Activated CD8-positive, alpha-beta memory T cell treated with anti-CD3 and anti-CD28 coated beads for 1 hour (primary cell): ENCODE data around the gene S100A9.
A peak's percentile ranks its signal among the peaks of the same experiment; 100 is the strongest.
"Not testable (repeated sequence)": the region's sequence is repeated elsewhere in the genome, so short reads cannot be mapped to it uniquely, and the experiment has no call there.

Experiments used
- DNase-seq, 2 donors: peaks; one replicate each; pipeline ENCODE4 v3.0.0-alpha.2; 2020; ENCODE audit warnings: low read depth in 1 of 2; ENCODE audit errors: extremely low read depth in 1 of 2

S100A9 gene

GRCh38 chr1:153344718-153345025 lies 13.0 kb upstream of the S100A9 start:
- no peak for DNase-seq

DNA sequence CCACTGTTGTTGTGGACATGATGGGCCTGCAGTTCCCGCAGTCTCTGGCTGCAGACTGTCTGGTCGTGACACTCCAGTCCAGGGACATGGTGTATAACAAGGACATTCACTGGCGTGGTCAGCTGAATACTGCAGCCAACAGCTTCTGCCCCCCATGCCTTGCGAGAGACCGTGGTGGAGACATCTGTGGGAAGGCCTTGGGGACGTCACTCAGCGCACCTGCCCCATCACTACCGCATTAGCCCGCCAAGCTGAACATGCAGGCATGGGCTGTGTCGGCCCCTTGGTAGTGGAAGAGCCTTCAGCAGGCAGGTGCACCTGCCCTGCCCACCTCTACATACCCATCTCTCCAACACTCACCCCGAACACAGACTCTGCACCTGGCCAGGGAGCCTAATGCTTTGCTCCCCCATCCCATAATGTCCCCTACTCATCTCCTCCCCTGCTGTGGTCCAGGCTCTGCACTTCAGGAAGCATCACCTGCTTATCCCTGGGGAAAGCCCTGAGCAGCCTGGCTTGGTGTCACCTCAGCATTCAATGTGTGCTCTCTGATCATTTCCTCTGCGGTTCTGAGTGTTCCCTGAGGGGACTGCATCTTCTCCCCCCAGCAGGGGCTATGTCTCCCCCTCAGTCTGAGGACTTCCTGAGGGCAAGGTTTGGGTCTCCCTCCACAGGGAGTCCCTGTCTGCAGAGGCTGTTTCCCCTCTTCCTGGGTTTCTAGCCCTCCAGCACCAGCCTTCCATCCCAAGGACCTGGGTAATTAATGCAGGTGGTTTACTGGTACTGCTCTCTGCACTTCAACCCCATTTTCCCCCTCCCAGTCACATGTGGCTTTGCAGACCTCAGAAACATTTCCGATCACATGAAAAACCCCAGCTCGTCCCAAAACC lies 12.2 kb upstream of the S100A9 start:
- no peak for DNase-seq

GRCh38 chr1:153346077-153346723 lies 11.5 kb upstream of the S100A9 start:
- DNase-seq: no peak

GRCh38 chr1:153347049-153347448 lies 10.6 kb upstream of the S100A9 start:
- not testable (repeated sequence) for DNase-seq

DNA sequence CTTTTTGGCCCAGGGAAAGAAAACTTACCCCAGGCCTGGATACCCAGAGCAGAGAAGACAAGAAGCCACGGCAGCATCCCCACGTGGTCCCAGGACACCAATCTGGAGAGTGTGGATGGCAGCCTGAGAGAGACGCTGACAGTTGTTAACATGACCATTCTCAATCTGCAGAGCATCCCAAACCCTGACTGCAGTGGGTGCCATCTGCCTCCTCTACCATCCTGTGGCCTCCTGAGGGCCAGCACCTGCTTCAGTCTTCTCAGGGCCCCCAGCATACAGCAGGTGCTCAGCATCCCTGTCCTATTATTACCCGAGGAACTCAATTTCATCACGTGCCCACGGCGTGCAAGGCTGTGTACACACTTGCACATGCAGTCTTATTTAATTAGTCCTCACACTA lies 9.8 kb upstream of the S100A9 start:
- DNase-seq: no peak

DNA sequence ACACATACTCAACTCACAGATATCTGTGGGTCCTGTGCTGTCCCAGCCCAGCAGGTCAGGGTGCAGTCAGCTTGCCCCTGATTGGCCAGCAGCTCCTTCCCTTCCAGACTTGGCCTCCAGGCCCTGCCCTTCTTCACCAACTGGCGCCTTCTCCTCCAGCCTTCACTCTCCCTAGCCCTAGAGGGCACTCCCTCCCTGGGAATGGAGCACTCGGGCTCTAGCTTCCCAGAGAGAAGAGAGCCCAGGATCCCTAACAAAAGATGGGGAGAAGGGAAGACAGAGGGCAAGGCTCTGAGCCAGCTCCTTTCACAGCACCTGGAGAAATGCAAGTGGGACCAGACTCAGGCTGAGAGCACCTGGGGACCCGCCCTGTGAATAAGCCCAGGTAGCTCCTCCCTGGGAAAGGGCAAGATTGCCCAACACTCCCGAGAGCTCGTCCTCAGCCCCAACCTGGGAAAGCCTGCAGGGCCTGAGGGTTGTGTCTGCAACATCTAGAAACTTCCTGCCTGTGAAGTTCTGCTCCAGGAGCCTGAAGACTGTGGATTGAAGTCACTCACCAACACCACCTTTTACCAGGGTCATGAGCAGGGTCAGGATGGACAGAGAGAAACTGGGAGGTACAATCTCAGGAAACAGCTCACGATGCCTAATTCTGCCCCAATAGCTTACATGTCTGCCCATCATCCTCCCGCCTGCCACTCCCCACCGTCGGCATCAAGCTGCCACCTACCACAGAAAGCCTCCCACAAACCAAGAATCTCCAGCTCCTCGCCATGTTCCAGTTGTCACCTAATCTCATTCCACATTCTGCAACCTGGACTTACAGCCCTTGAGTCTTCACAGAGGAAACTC lies 8.9 kb upstream of the S100A9 start, which contains the start of gene PGLYRP4:
Gene PGLYRP4 (minus strand): TSS at position 331 of the 852 bp plus-strand sequence. CDS start 909 bp downstream, outside the sequence.
- DNase-seq: no peak

- no peak for DNase-seq
Observed at GRCh38 chr1:153349363-153350320, 8.0 kb upstream of the S100A9 start.

DNA sequence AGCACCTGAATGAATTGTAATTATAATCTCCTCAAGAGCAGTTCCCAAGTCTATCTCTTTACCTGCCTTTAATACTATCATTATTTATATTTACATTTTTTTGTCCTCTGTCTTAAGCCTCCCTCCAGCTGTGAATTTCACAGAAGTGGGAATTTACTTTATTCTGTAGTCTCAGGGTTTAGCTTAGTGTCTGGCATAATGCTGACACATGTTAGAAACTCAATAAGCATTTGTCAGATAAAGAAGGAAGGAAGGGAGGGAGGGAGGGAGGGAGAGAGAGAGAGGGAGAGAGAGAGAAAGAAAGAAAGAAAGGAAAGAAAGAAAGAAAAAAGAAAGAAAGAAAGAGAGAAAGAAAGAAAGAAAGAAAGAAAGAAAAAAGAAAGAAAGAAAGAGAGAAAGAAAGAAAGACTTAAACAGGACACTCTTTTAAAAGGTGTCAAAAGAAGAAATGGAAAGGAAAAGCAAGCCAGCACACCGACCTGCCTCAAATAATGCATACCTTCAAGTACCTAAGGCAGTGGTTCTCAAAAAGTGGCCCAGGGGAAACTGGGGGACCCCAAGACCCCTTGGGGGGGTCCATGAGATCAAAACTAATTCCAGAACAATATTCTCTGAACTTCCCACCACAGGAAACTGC lies 7.2 kb upstream of the S100A9 start:
- DNase-seq: no peak

GRCh38 chr1:153352523-153352922 lies 5.1 kb upstream of the S100A9 start:
- DNase-seq: peak; percentile 12 to 41

DNA sequence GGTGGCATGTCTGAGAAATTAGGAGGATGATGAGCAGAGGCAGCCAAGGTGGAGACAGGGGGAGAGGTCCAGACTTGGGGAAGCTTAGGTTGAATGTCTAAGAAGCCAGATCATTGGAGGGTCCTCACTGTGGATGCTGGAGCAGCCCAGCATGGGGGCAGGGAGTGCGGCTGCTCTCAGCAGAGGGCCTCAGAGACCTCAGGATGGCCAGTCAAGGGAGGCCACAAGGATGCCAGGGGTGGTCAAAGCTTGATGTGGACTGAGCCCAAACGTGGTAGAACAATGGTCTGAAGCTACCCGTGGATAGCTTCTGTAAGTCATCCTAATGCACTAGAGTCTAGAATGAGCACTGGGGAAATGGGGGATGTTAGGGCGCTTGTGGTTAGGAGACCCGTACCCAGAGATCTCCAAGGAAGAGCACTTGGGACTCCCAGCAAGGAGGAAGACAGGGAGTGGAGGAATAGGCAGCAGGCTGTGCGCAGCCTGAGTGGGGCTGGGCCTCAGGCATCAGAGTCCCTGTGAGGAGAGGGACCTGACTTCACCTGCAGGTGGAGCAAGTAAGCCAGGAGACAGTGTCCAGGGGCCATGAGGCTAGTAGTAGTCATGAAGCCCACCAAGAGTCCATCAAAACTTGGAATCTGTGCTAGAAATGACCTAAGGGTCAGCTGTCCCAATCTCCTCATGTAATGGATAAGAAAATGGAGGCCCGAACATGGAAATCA lies 4.3 kb upstream of the S100A9 start:
- no peak for DNase-seq

DNA sequence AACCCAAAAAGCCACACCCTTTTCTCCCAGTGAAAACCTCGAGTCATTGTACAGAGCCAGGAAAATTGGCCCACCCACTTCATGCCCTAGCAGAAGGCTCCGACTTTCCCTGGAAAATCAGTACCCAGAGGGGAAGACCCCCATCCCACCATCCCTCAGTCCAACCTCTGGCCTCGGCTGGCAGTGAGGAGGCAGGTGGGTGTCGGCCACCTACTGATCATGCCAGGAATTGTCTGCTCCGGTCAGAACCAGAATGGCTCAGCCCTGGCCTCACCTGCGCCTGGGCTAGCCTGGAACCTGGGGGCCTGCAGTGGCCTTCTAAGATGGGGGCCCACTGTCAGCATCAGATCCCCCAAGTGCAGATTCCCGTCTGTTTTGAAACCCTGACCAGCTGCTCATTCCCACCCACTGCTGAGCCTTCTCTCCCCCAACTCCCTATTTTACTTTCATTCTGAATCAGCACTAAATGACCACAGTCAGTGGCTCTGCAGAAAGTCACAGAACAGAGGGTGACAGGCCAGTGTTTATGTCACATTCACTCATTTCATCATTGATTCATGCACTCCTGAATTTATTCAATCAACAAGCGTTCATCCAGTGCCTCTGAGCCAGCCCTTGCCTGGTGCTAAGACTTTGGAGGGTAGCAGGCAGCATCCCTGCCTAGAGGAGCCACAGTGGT lies 3.0 kb upstream of the S100A9 start:
- DNase-seq: no peak

- no peak for DNase-seq
Observed at GRCh38 chr1:153355445-153356071, 2.1 kb upstream of the S100A9 start.

- DNase-seq: no peak
Observed at GRCh38 chr1:153356392-153357075, 1.1 kb upstream of the S100A9 start.

GRCh38 chr1:153357076-153357852 lies 390 bp upstream of the S100A9 start:
- DNase-seq: no peak

DNA sequence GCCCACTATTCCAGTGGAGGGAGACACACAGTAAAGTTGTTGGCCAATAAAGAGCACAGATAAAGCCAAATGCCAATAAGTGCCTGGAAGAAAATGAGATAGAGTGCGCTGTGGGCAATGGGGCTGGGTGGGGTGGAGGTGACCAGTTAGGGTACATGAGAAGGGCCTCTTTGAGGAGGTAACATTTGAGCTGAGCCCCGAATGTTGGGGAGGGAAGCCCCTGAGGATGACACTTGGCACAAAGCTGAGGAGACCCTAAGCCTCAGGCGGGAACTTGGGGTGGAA lies 979 bp downstream of the S100A9 start:
- DNase-seq: no peak

GRCh38 chr1:153359241-153359640 lies 1.6 kb downstream of the S100A9 start:
- DNase-seq: no peak

DNA sequence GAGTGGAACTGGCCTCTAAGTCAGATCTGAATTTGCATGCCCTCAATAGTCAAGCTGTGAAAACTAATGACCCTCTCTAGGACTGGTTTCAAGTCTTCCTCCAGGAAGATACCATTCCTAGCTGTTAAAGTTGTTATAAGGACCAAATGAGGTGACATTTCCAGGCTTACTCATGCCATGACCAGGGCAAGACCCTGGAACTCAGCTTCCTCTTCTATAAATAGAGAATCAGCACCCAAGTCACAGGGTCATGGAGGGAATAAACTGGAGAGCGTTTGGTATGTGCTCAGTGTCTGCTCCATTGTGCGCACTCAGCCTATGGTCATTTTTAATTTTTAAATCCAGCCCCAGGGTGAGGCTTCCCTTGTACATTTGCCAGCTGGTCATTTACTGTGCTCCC lies 2.5 kb downstream of the S100A9 start:
- DNase-seq: no peak
